ENCODE results near the gene NT5C. TPM values are rescaled to one million over a fixed set of nuclear protein-coding genes. Genes with fewer than 3 reads are reported as not detected.
A peak's percentile ranks its signal among the peaks of the same experiment; 100 is the strongest.

Gene NT5C
- total and polyA plus RNA-seq, 4 experiments from 2014 or later: 22.4 to 46.6 (median 36.3) TPM

- H3K4me1 ChIP-seq (ENCODE audit: insufficient read depth, low read length): peaks cover 31% of the 10 kb centered on the region
- peaks cover 5 to 7% of the 10 kb centered on the region in 2 donors for H3K36me3 Mint-ChIP-seq
- no peak overlapping the region for H3K4me3 ChIP-seq (ENCODE audit: low read length in 2 of 2)
- peak overlapping the region; percentile 88 to 92 (median 89) for H3K4me3 Mint-ChIP-seq
- H3K36me3 ChIP-seq (ENCODE audit: insufficient read depth, low read length): no peaks in the 10 kb centered on the region
- DNase-seq: no peak
- no peaks in the 10 kb centered on the region for H3K27me3 Mint-ChIP-seq
- H3K27ac Mint-ChIP-seq: peak overlapping the region in 1 of 7 donors; percentile 76
- POLR2A ChIA-PET (ENCODE audit: partially characterized antibody): interaction anchor here (1.3 kb wide), 1 partner anchor 39 kb away, joined by 3 read pairs; no protein-coding TSS in a partner anchor
- H3K9me3 Mint-ChIP-seq: no peaks in the 10 kb centered on the region
- peaks cover 16 to 30% (median 23%) of the 10 kb centered on the region in 4 donors for H3K4me1 Mint-ChIP-seq
- H3K9me3 ChIP-seq (ENCODE audit: control insufficient read depth in 1 of 2, low read length in 2 of 2): no peaks in the 10 kb centered on the region
- H3K27me3 ChIP-seq (ENCODE audit: insufficient read depth, low read length): no peaks in the 10 kb centered on the region
- CTCF ChIA-PET (ENCODE audit: partially characterized antibody): interaction anchor here (0.7 kb wide), 1 partner anchor 147 kb away, joined by 3 read pairs; no protein-coding TSS in a partner anchor
- intact Hi-C loops (cut with micrococcal nuclease): loop anchor here (2.0 kb wide), 1 partner anchor 21 kb away; the partner anchor contains the start of gene SLC16A5
- H3K27ac ChIP-seq (ENCODE audit: low read depth, low read length): no peak overlapping the region
Observed at GRCh38 chr17:75108193-75108592, 23.3 kb downstream of the NT5C start.

GRCh38 chr17:75105126-75106080 lies 26.1 kb downstream of the NT5C start:
- Mint-ChIP-seq H3K4me3 (no peak overlapping the region), H3K4me1 (peaks cover 5 to 12% (median 9%) of the 10 kb centered on the region in 4 donors), H3K9me3 (no peaks in the 10 kb centered on the region), H3K36me3 (peaks cover 0 to 1% of the 10 kb centered on the region in 2 donors), H3K27me3 (no peaks in the 10 kb centered on the region), H3K27ac (peak overlapping the region in 2 of 7 donors; percentile 42 to 77)
- Histone ChIP-seq H3K27me3 (ENCODE audit: insufficient read depth, low read length) (no peaks in the 10 kb centered on the region), H3K4me3 (ENCODE audit: low read length in 2 of 2) (no peak overlapping the region), H3K27ac (ENCODE audit: low read depth, low read length) (no peak overlapping the region), H3K36me3 (ENCODE audit: insufficient read depth, low read length) (no peaks in the 10 kb centered on the region), H3K9me3 (ENCODE audit: control insufficient read depth in 1 of 2, low read length in 2 of 2) (no peaks in the 10 kb centered on the region), H3K4me1 (ENCODE audit: insufficient read depth, low read length) (peaks cover 11% of the 10 kb centered on the region)
- ChIA-PET CTCF (ENCODE audit: partially characterized antibody) (interaction anchor here (0.5 to 3.7 kb wide), 10 partner anchors 9 to 144 kb away, joined by 3 to 26 read pairs (median 4); no protein-coding TSS in a partner anchor), POLR2A (ENCODE audit: partially characterized antibody) (interaction anchor here (1.4 to 1.7 kb wide), 2 partner anchors 17 to 165 kb away, joined by 3 to 5 read pairs; partner anchors contain the start of genes MIF4GD and SLC16A5)
- DNase-seq: no peak
- intact Hi-C loops (cut with micrococcal nuclease): no loop called here

GRCh38 chr17:75103601-75104554 lies 27.7 kb downstream of the NT5C start:
- H3K4me1 Mint-ChIP-seq: peaks cover 3 to 7% (median 5%) of the 10 kb centered on the region in 4 donors
- no peak overlapping the region for H3K4me3 ChIP-seq (ENCODE audit: low read length in 2 of 2)
- POLR2A ChIA-PET (ENCODE audit: partially characterized antibody): no interaction called here
- H3K36me3 Mint-ChIP-seq: peaks cover 0 to under 1% of the 10 kb centered on the region in 2 donors
- intact Hi-C loops (cut with micrococcal nuclease): no loop called here
- CTCF ChIA-PET (ENCODE audit: partially characterized antibody): interaction anchor here (0.7 to 3.7 kb wide), 4 partner anchors 11 to 142 kb away, joined by 3 to 26 read pairs (median 4); no protein-coding TSS in a partner anchor
- no peak overlapping the region for H3K27ac ChIP-seq (ENCODE audit: low read depth, low read length)
- H3K9me3 ChIP-seq (ENCODE audit: control insufficient read depth in 1 of 2, low read length in 2 of 2): no peaks in the 10 kb centered on the region
- no peaks in the 10 kb centered on the region for H3K9me3 Mint-ChIP-seq
- DNase-seq: no peak
- no peaks in the 10 kb centered on the region for H3K27me3 Mint-ChIP-seq
- no peak overlapping the region for H3K4me3 Mint-ChIP-seq
- H3K27ac Mint-ChIP-seq: peak overlapping the region in 2 of 7 donors; percentile 36 to 42
- H3K36me3 ChIP-seq (ENCODE audit: insufficient read depth, low read length): no peaks in the 10 kb centered on the region
- H3K27me3 ChIP-seq (ENCODE audit: insufficient read depth, low read length): no peaks in the 10 kb centered on the region
- peaks cover 4% of the 10 kb centered on the region for H3K4me1 ChIP-seq (ENCODE audit: insufficient read depth, low read length)

- no peak for DNase-seq
- Mint-ChIP-seq H3K4me3 (no peak overlapping the region), H3K9me3 (no peaks in the 10 kb centered on the region), H3K27me3 (no peaks in the 10 kb centered on the region), H3K36me3 (peaks cover 0 to 4% of the 10 kb centered on the region in 2 donors), H3K27ac (peak overlapping the region in 1 of 7 donors; percentile 47), H3K4me1 (peaks cover 0 to 4% (median 0%) of the 10 kb centered on the region in 4 donors)
- ChIA-PET CTCF (ENCODE audit: partially characterized antibody) (no interaction called here), POLR2A (ENCODE audit: partially characterized antibody) (interaction anchor here (2.0 kb wide), 1 partner anchor 7 kb away, joined by 4 read pairs; the partner anchor contains the start of gene ARMC7)
- no peaks in the 10 kb centered on the region for H3K4me1 ChIP-seq (ENCODE audit: insufficient read depth, low read length)
- H3K27me3 ChIP-seq (ENCODE audit: insufficient read depth, low read length): no peaks in the 10 kb centered on the region
- no peak overlapping the region for H3K4me3 ChIP-seq (ENCODE audit: low read length in 2 of 2)
- intact Hi-C loops (cut with micrococcal nuclease): no loop called here
- H3K9me3 ChIP-seq (ENCODE audit: control insufficient read depth in 1 of 2, low read length in 2 of 2): no peaks in the 10 kb centered on the region
- no peak overlapping the region for H3K27ac ChIP-seq (ENCODE audit: low read depth, low read length)
- H3K36me3 ChIP-seq (ENCODE audit: insufficient read depth, low read length): no peaks in the 10 kb centered on the region
Observed at GRCh38 chr17:75102385-75102821, 29.1 kb downstream of the NT5C start.

- no peak overlapping the region for H3K27ac ChIP-seq (ENCODE audit: low read depth, low read length)
- H3K27me3 Mint-ChIP-seq: no peaks in the 10 kb centered on the region
- H3K9me3 Mint-ChIP-seq: no peaks in the 10 kb centered on the region
- DNase-seq: no peak
- no peak overlapping the region for H3K27ac Mint-ChIP-seq
- H3K4me1 Mint-ChIP-seq: peaks cover 0 to 4% (median 0%) of the 10 kb centered on the region in 4 donors
- ChIA-PET POLR2A (ENCODE audit: partially characterized antibody) (interaction anchor here (2.0 kb wide), 1 partner anchor 10 kb away, joined by 4 read pairs; the partner anchor contains the start of gene ARMC7), CTCF (ENCODE audit: partially characterized antibody) (no interaction called here)
- intact Hi-C loops (cut with micrococcal nuclease): no loop called here
- H3K4me1 ChIP-seq (ENCODE audit: insufficient read depth, low read length): no peaks in the 10 kb centered on the region
- peaks cover 0 to 4% of the 10 kb centered on the region in 2 donors for H3K36me3 Mint-ChIP-seq
- H3K4me3 Mint-ChIP-seq: no peak overlapping the region
- no peak overlapping the region for H3K4me3 ChIP-seq (ENCODE audit: low read length in 2 of 2)
- no peaks in the 10 kb centered on the region for H3K36me3 ChIP-seq (ENCODE audit: insufficient read depth, low read length)
- H3K27me3 ChIP-seq (ENCODE audit: insufficient read depth, low read length): no peaks in the 10 kb centered on the region
- H3K9me3 ChIP-seq (ENCODE audit: control insufficient read depth in 1 of 2, low read length in 2 of 2): no peaks in the 10 kb centered on the region
Observed at GRCh38 chr17:75099881-75100595, 31.5 kb downstream of the NT5C start.

- Mint-ChIP-seq H3K27me3 (no peaks in the 10 kb centered on the region), H3K4me1 (peaks cover 0 to 4% (median 0%) of the 10 kb centered on the region in 4 donors), H3K27ac (peak overlapping the region in 3 of 7 donors; percentile 3 to 73 (median 58)), H3K4me3 (no peak overlapping the region), H3K9me3 (no peaks in the 10 kb centered on the region), H3K36me3 (peaks cover 0 to 4% of the 10 kb centered on the region in 2 donors)
- H3K4me3 ChIP-seq (ENCODE audit: low read length in 2 of 2): no peak overlapping the region
- POLR2A ChIA-PET (ENCODE audit: partially characterized antibody): no interaction called here
- no peak for DNase-seq
- H3K4me1 ChIP-seq (ENCODE audit: insufficient read depth, low read length): no peaks in the 10 kb centered on the region
- no peaks in the 10 kb centered on the region for H3K9me3 ChIP-seq (ENCODE audit: control insufficient read depth in 1 of 2, low read length in 2 of 2)
- CTCF ChIA-PET (ENCODE audit: partially characterized antibody): no interaction called here
- H3K36me3 ChIP-seq (ENCODE audit: insufficient read depth, low read length): no peaks in the 10 kb centered on the region
- no peak overlapping the region for H3K27ac ChIP-seq (ENCODE audit: low read depth, low read length)
- H3K27me3 ChIP-seq (ENCODE audit: insufficient read depth, low read length): no peaks in the 10 kb centered on the region
- intact Hi-C loops (cut with micrococcal nuclease): no loop called here
Observed at GRCh38 chr17:75098861-75099260, 32.7 kb downstream of the NT5C start.
